OCI-LY1 (cell line): ENCODE data around the gene DCUN1D1.

Source experiments
- CTCF ChIP-seq: fragments of 200-600 bp; sonication (generic), shearing (Covaris generic); IDR thresholded peaks from 2 replicates; pipeline ENCODE4 v1.5.1; 2017; ENCODE audit warnings: mild to moderate bottlenecking, antibody characterized with exemption, low read length, moderate library complexity, mixed read lengths
- EZH2 ChIP-seq: fragments of 200-600 bp; sonication (generic), shearing (Covaris generic); IDR thresholded peaks from 2 replicates; pipeline ENCODE4 v1.8.0; 2017; ENCODE audit warnings: borderline replicate concordance, mixed run types, mild to moderate bottlenecking, antibody characterized with exemption, low read length, moderate library complexity, mixed read lengths

- TF ChIP-seq CTCF (no peak), EZH2 (no peak)
These were observed 42.7 kb upstream of the DCUN1D1 start for GRCh38 chr3:183022936-183023516.
